Endothelial cell of umbilical vein (primary cell): ENCODE measurements around the gene GRXCR1. TPM values are rescaled to one million over a fixed set of nuclear protein-coding genes. Genes with fewer than 3 reads are reported as not detected.

ENCODE experiments used
- BruUV-seq: library from RNA; stranded (reverse); fragments of 400-500 nt; replicated peaks from 2 replicates; lab custom pipeline; 2021; lab: Mats Ljungman, UMichigan
- CTCF ChIA-PET: fragments of 300-600, 350-600 bp; sonication (Branson Sonifier 250); formaldehyde crosslinking; loops from one replicate; lab custom pipeline; 2021; ENCODE audit warnings: antibody characterized with exemption, inconsistent platforms; lab: Charles Lee
- POLR2A ChIA-PET: fragments of 300-600, 350-600 bp; sonication (Branson Sonifier 250); formaldehyde crosslinking; loops from one replicate; lab custom pipeline; 2021; ENCODE audit warnings: antibody characterized with exemption, inconsistent platforms; lab: Charles Lee
- DNase-seq: peaks from one replicate; pipeline ENCODE4 v3.0.0-alpha.2; 2011; ENCODE audit warnings: low read depth, low spot score
- FAIRE-seq: peaks from 2 replicates; lab custom pipeline; 2011; peaks lifted over from hg19 to GRCh38; lab: Jason Lieb, UNC
- H2AFZ ChIP-seq: 2 replicates; pipeline ENCODE4 v1.6.0; 2012; ENCODE audit warnings: low read depth, low read length, control low read depth, inconsistent platforms
- H3K27ac ChIP-seq: 2 replicates; pipeline ENCODE4 v1.5.1; 2011; ENCODE audit warnings: low read depth, mild to moderate bottlenecking, control low read depth, low read length, moderate library complexity; ENCODE audit not compliant: insufficient read depth
- H3K27me3 ChIP-seq, 2 experiments: 2 replicates each; pipeline versions ENCODE4 v1.6.0 to v1.6.1; 2011; ENCODE audit warnings: low read length in 2 of 2, mixed read lengths in 1 of 2; ENCODE audit not compliant: control insufficient read depth in 2 of 2, insufficient read depth in 2 of 2
- H3K36me3 ChIP-seq, 2 experiments: 2 replicates in 1 of 2; 3 replicates in 1 of 2; pipeline ENCODE4 v1.5.1; 2011; ENCODE audit warnings: low read length in 2 of 2, mild to moderate bottlenecking in 1 of 2, moderate library complexity in 1 of 2; ENCODE audit not compliant: control insufficient read depth in 2 of 2, insufficient read depth in 2 of 2; ENCODE audit errors: extremely low read depth in 1 of 2
- H3K4me1 ChIP-seq: 3 replicates; pipeline ENCODE4 v1.5.1; 2011; ENCODE audit warnings: mild to moderate bottlenecking, low read length; ENCODE audit not compliant: control insufficient read depth, insufficient read depth; ENCODE audit errors: extremely low read depth
- H3K4me2 ChIP-seq: 2 replicates; pipeline ENCODE4 v1.6.1; 2011; ENCODE audit warnings: low read length, control low read depth, mixed read lengths; ENCODE audit not compliant: insufficient read depth
- H3K4me3 ChIP-seq, 3 experiments: fragments of 200-600 bp in 1 of 3; sonication (generic), shearing (Covaris generic) in 1 of 3; replicated peaks in 1 of 3; 2 replicates each; pipeline ENCODE4 v1.5.1; 2011 to 2016; ENCODE audit warnings: control low read depth in 3 of 3, low read length in 3 of 3, mild to moderate bottlenecking in 2 of 3, inconsistent platforms in 1 of 3, low read depth in 1 of 3, moderate library complexity in 1 of 3; ENCODE audit not compliant: insufficient read depth in 1 of 3
- H3K79me2 ChIP-seq: 2 replicates; pipeline ENCODE4 v1.6.0; 2012; ENCODE audit warnings: low read length, inconsistent platforms; ENCODE audit not compliant: control insufficient read depth, insufficient read depth
- H3K9ac ChIP-seq: replicated peaks from 2 replicates; pipeline ENCODE3; 2011; ENCODE audit warnings: low read length, control low read depth; ENCODE audit not compliant: insufficient read depth; ENCODE audit errors: extremely low read depth
- H3K9me1 ChIP-seq: replicated peaks from 3 replicates; pipeline ENCODE4 v1.6.0; 2011; ENCODE audit warnings: mild to moderate bottlenecking, low read length; ENCODE audit not compliant: control insufficient read depth, insufficient read depth; ENCODE audit errors: extremely low read depth
- H3K9me3 ChIP-seq: replicated peaks from 2 replicates; pipeline ENCODE4 v1.5.1; 2012; ENCODE audit warnings: low read length, inconsistent platforms; ENCODE audit not compliant: control insufficient read depth, insufficient read depth
- H4K20me1 ChIP-seq: replicated peaks from 2 replicates; pipeline ENCODE3; 2011; ENCODE audit warnings: mild to moderate bottlenecking, low read length; ENCODE audit not compliant: control insufficient read depth, insufficient read depth; ENCODE audit errors: extremely low read depth
- CTCF ChIP-seq, 2 donors: IDR thresholded peaks; 1 replicate in 1 of 2; 2 replicates in 1 of 2; pipeline ENCODE4 v1.5.1; 2011; ENCODE audit warnings: low read length in 2 of 2, mild to moderate bottlenecking in 2 of 2, moderate library complexity in 2 of 2, control low read depth in 1 of 2, inconsistent platforms in 1 of 2, low read depth in 1 of 2; ENCODE audit not compliant: insufficient read depth in 1 of 2; ENCODE audit errors: extremely low read depth in 1 of 2
- EZH2 ChIP-seq: IDR thresholded peaks from 2 replicates; pipeline ENCODE4 v1.6.1; 2012; ENCODE audit warnings: borderline replicate concordance, low read depth, mild to moderate bottlenecking, moderate library complexity, low read length, inconsistent platforms; ENCODE audit not compliant: severe bottlenecking
- GATA2 ChIP-seq: IDR thresholded peaks from 2 replicates; pipeline ENCODE4 v1.7.0; 2011; ENCODE audit warnings: low read depth, mild to moderate bottlenecking, moderate library complexity, mixed read lengths, low read length; ENCODE audit not compliant: insufficient read length, insufficient read depth
- JUN ChIP-seq: IDR thresholded peaks from 2 replicates; pipeline ENCODE4 v1.6.1; 2011; ENCODE audit warnings: borderline replicate concordance, low read depth; ENCODE audit not compliant: insufficient read length, insufficient read depth
- MAX ChIP-seq: IDR thresholded peaks from 2 replicates; pipeline ENCODE4 v1.6.1; 2011; ENCODE audit not compliant: insufficient read depth, insufficient read length
- MYC ChIP-seq: IDR thresholded peaks from one replicate; pipeline ENCODE4 v1.6.1; 2011; ENCODE audit warnings: mild to moderate bottlenecking, low read depth, low read length
- POLR2A ChIP-seq: IDR thresholded peaks from 2 replicates; pipeline ENCODE4 v1.6.1; 2012; ENCODE audit warnings: low read depth, mild to moderate bottlenecking, control low read depth, low read length
- POLR2AphosphoS5 ChIP-seq: IDR thresholded peaks from 2 replicates; pipeline ENCODE4 v1.6.1; 2012; ENCODE audit warnings: low read depth, mild to moderate bottlenecking, control low read depth, low read length, moderate library complexity; ENCODE audit not compliant: insufficient read depth
- dilution Hi-C: fragments of 300-500 bp; cut with MboI; formaldehyde crosslinking; loops from one replicate; pipeline ENCODE4 v1.15.0; 2019; ENCODE audit warnings: low sequenced_read_pairs; ENCODE audit not compliant: extremely low pct_ligation_motif_present
- intact Hi-C: fragments of 100-400 bp; cut with micrococcal nuclease; formaldehyde crosslinking; loops from one replicate; pipeline ENCODE4 v1.10.0; 2022
- polyA plus RNA-seq, 4 experiments: library from polyadenylated mRNA; depleted of rRNA in 3 of 4; stranded (reverse) in 3 of 4; unstranded in 1 of 4; fragments of >200 nt; gene quantifications; 2 replicates each; pipeline versions ENCODE4 v1.2.1 to v1.2.3, GENCODE V29; 2011 to 2012; ENCODE audit warnings: missing spikeins in 1 of 4
- total RNA-seq: library from RNA; stranded (reverse); gene quantifications from 2 replicates; pipeline ENCODE4 v1.2.3, GENCODE V29; 2021

The GRXCR1 gene
- total and polyA plus RNA-seq, 2 donors (not counting 3 experiments of a cell fraction or from before 2014, with no cell fraction given) = not detected

DNA sequence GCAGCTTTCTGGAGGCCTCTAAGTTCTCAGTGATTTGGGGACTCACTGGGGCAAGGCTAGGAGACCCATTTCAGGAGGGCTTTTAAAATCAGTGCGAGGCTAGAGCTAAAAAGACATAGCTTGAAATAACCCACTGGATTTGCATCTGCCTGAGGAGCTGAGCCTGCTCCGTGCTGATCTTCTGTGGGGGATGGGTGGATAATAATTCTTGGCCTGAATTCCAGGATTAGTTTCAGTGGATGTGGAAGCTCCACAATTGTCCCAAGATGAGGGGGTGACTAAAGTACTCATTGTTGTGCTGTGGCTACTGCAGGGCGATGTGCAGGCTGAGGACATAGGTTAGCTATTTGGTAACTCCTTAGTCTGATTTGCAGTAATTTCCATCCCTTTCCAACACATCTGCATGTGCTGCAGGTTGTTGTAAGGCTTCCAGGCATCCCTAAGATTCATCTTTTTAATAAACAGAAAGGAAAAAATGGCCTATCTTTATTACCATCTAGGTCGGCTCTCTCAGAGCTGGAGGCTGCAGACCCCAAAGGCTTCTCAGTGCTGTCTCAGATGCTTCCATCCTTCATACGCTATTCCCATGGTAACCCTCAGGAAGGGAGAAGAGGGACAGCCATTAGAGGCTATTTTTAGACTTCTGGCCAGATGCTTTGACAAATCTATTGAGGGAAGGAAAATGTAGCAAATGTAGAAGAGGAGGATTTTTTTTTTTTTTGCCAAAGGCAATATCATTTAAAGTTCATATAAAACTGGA, 63.4 kb downstream of the GRXCR1 start:
- no TSS peak for BruUV-seq
- intact Hi-C loops = no loop called here

DNA sequence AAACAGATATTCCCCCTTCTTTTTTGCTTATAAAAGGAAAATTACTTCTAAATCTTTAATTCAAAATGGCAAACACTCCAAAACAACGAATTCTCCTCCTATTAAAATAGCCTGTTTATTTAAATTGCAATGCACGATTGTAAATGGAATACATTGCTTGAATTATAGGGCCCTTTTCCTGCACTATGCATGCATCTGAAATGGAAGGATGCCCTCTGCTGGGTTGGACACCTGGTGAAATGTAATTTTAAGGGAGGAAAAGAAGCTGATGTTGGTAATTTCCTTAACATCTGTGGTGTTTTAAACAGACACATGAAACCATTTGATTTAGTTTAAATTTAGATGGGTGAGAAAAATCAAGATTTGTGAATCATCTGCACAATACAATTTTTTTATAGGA, 72.8 kb downstream of the GRXCR1 start:
- Histone ChIP-seq H3K9me1 (no peaks in the 10 kb centered on the region), H3K27ac (no peak overlapping the region), H3K9me3 (peaks cover 6% of the 10 kb centered on the region), H4K20me1 (no peaks in the 10 kb centered on the region), H3K4me1 (no peaks in the 10 kb centered on the region), H2AFZ (no peak overlapping the region), H3K4me2 (no peak overlapping the region), H3K9ac (no peak overlapping the region), H3K4me3 (no peak overlapping the region), H3K36me3 (no peaks in the 10 kb centered on the region), H3K79me2 (no peaks in the 10 kb centered on the region), H3K27me3 (no peaks in the 10 kb centered on the region)
- FAIRE-seq (no peak), DNase-seq (no peak)
- intact Hi-C loops = no loop called here
- dilution Hi-C loops = no loop called here
- no TSS peak for BruUV-seq
- TF ChIP-seq POLR2AphosphoS5 (no peak), CTCF (IDR thresholded peaks at IDR 0.05; ENCODE audit: extremely low read depth in 1 of 2, insufficient read depth in 1 of 2, low read depth in 1 of 2, low read length in 2 of 2) (no peak), POLR2A (no peak), GATA2 (no peak), EZH2 (no peak), MYC (no peak), MAX (no peak)
- CTCF ChIA-PET = no interaction called here
- POLR2A ChIA-PET = no interaction called here

More for the DNA sequence above, 63.4 kb downstream of the GRXCR1 start:
- H3K9me3 ChIP-seq = peaks cover 3% of the 10 kb centered on the region
- no peak overlapping the region for H3K4me2 ChIP-seq
- H3K4me1 ChIP-seq = no peaks in the 10 kb centered on the region
- H3K27ac ChIP-seq = no peak overlapping the region
- no peaks in the 10 kb centered on the region for H4K20me1 ChIP-seq
- ChIA-PET POLR2A (no interaction called here), CTCF (no interaction called here)
- no peaks in the 10 kb centered on the region for H3K36me3 ChIP-seq
- H3K9me1 ChIP-seq = no peaks in the 10 kb centered on the region
- no peak for DNase-seq
- no peaks in the 10 kb centered on the region for H3K27me3 ChIP-seq
- no peak overlapping the region for H3K9ac ChIP-seq
- H3K4me3 ChIP-seq = no peak overlapping the region
- H2AFZ ChIP-seq = no peak overlapping the region
- FAIRE-seq = no peak
- no peaks in the 10 kb centered on the region for H3K79me2 ChIP-seq
- dilution Hi-C loops = no loop called here
- TF ChIP-seq MYC (no peak), JUN (no peak)
